HuH-7 (cell line): ENCODE measurements around the gene PLEKHG5.

Experiments used
- DNase-seq: peaks from one replicate; pipeline ENCODE4 v3.0.0; 2011; ENCODE audit warnings: low spot score

The PLEKHG5 gene

DNA sequence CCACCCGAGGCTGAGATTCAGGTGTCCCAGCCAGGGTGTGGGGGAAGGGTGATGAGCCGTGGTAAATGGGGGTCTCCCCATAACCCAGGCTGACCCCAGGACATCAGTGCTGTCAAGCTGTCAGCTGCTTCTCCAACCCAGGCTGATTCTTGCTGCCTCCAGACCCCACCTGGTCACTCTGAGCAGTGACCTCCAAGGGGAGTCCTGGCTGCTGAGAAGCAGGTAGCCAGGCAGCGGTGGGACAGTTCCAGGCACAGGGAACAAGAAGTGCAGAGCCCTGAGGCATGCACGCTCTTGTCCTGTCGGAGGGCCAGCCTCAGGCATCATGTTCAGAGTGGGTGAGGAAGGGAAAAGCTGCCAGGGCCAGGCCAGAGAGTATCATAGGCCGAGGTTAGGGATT is 65.8 kb downstream of the PLEKHG5 start:
- DNase-seq = no peak

- peak; percentile 72 for DNase-seq
Observed at GRCh38 chr1:6424619-6425593, 66.6 kb downstream of the PLEKHG5 start, which contains the start of gene ESPN. ESPN (plus strand) TSS chr1:6424776; CDS start chr1:6424956, 180 bp downstream.

GRCh38 chr1:6424000-6424565 is 67.4 kb downstream of the PLEKHG5 start:
- DNase-seq = peak; percentile 55

DNA sequence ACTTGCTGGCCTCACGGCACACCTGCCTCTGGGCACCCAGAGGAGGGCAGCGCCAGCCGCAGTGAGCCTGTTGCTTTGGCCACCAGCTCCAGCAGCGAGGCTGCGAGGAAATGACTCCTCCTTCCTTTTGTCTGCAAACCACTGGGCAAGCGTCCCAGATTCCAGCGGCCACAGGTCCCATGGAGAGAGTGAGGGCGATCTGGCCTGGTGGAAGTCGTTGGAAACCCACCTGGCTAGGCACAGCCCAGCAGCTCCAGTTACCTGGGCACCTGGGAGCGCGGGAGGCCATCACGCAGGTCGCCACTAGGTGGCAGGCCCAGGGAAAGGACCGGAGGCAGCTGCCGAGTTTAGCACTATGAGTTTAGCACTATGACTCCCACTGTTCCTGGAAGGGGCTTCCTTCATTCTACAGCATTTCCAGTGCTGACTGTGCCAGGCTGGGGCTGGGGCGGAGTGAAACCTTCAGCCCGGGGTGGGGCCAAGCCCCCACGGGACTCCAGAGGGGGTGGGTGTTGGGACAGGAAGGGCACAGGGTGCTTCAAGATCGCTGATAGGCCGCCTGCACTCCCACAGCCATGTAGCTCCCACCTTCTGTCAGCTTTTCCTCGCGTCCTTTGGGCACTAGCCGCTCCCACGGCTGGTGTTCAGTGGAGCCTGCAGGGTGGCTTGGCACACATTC is 68.0 kb downstream of the PLEKHG5 start:
- DNase-seq = peak; percentile 91

DNA sequence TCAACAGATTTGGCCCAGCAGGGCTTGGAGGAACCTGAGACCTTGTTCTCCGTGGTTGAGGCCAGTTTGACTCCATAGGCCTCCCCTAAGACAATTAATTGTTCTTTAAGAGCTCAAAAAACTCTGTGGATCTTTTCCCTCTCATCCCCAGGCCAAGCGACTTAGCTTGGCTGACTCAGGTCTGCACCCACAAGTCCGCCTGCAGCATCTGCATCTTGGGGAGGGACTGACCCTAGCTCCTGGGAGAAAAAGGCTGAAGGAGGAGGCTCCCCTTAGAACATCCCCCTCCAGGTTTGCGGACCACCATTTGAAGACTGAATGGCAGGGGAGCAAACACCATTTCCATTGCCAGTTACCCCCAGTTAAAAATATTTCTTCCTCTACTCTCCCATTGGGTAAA is 70.2 kb downstream of the PLEKHG5 start:
- no peak for DNase-seq

- DNase-seq = no peak
Observed at GRCh38 chr1:6420454-6421042, 70.9 kb downstream of the PLEKHG5 start.

GRCh38 chr1:6419804-6420453 is 71.5 kb downstream of the PLEKHG5 start, which contains the start of gene HES2:
HES2 (minus strand) TSS chr1:6419919; CDS start chr1:6419820, 99 bp downstream.
- peak; percentile 66 for DNase-seq

DNA sequence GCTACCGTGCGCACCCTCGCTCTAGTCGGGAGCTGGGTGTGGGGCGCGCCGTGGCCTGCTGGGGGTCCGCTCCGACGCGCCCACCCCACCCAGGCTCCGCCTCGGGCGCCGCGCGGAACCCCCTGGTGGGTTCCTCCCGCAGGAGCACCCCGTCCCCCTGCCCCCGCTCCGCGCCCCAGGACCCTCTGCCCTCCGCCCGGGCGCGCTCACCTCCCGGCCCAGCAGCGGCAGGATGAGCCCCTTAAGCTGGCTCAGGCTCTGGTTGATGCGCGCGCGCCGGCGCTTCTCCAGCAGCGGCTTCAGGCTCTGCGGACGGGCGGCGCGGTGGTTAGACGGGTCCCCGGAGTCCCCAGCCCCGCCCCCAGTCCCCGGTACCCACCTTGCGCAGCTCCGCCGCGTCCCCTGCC is 72.1 kb downstream of the PLEKHG5 start:
- DNase-seq = no peak

GRCh38 chr1:6418668-6419396 is 72.6 kb downstream of the PLEKHG5 start:
- DNase-seq = no peak

DNA sequence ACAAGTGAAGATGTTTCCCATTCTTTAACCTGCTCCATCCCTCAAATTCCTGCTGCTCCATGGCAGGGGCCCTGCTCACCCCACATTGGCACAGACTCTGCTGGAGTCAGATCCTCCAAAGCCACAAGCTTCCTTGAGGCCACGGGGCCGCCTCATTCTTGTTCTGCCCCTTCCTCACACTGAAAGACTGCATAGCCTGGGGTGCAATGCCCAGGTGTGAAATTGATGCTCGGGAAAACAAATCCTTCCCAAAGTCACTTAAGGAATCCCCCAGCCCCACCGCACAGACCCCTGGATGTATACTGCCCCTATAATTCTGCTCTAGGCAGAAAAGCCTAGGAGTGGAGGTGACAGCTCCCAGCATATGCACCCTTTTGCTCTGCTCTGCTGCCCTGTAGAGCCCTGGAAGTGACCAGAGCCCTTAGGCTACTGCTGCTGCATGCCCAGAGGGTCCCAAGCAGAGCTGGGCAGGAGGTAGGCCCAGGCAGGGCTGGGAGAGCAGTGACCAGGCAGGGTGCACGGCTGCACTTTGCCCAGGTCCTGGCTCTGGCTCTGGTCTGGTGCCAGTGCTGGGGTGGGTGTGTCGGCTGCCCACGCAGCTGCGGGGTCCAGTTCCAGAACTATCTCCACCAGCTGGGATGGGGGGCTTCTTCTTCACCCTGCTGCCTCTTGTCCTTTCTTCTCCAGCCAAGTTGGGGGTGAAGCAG is 73.4 kb downstream of the PLEKHG5 start:
- DNase-seq = no peak
